GM12872 (cell line): ENCODE measurements around the gene CLDND2.

ENCODE experiments used
- CTCF ChIP-seq: IDR thresholded peaks from 3 replicates; pipeline ENCODE4 v1.5.1; 2011; ENCODE audit warnings: low read depth, mild to moderate bottlenecking, low read length, moderate library complexity; ENCODE audit not compliant: insufficient read depth

The CLDND2 gene

GRCh38 chr19:51366389-51367254 is 2.2 kb downstream of the CLDND2 start:
- no peak for TF ChIP-seq CTCF

DNA sequence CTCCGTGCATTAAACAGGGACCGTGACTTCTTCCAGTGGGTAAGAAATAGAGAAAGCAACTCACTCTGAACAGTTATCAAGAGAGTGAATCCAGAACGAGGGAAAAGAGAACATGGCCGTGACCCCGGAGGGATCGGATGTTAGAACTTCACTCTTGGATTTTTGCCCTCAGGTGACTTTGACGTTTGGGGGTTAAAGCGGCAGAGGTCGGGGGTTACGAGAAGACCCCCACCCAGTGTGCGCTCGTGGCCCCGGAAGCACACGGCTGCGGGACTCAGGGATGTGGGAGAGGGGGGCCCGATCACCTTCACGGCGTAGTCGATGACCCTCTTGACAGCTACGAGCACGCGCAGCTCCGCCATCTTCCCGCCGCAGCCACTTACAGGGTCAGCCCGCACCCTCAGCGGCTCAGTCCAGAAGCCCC is 2.8 kb downstream of the CLDND2 start, which contains the start of gene ETFB:
TSS of gene ETFB (minus strand) at position 424 of the 424 bp plus-strand sequence. CDS start at position 362, 62 bp downstream.
- TF ChIP-seq CTCF = no peak

- TF ChIP-seq CTCF = no peak
Measured at GRCh38 chr19:51365211-51365964, 3.4 kb downstream of the CLDND2 start.

GRCh38 chr19:51364200-51365106 is 4.3 kb downstream of the CLDND2 start:
- no peak for TF ChIP-seq CTCF

- no peak for TF ChIP-seq CTCF
Measured at GRCh38 chr19:51361239-51361638, 7.6 kb downstream of the CLDND2 start.

GRCh38 chr19:51359294-51359693 is 9.5 kb downstream of the CLDND2 start:
- no peak for TF ChIP-seq CTCF
